ENCODE results near the gene CLASRP. TPM values are rescaled to one million over a fixed set of nuclear protein-coding genes. Genes with fewer than 3 reads are reported as not detected.

The CLASRP gene
- total RNA-seq, 1 experiment from 2014 or later, result 126 TPM

GRCh38 chr19:45045671-45046353 is 7.0 kb downstream of the CLASRP start:
- no peaks in the 10 kb centered on the region for H3K9me3 Mint-ChIP-seq (ENCODE audit: low read depth, unreplicated experiment)
- H3K36me3 Mint-ChIP-seq (ENCODE audit: insufficient read depth, unreplicated experiment), result peaks cover 54% of the 10 kb centered on the region
- no peak overlapping the region for H3K4me3 Mint-ChIP-seq (ENCODE audit: low read depth, unreplicated experiment)
- TF ChIP-seq CTCF (IDR thresholded peaks at IDR 0.05; ENCODE audit: unreplicated experiment), result no peak
- H3K4me1 Mint-ChIP-seq (ENCODE audit: low read depth, unreplicated experiment), result peaks cover 13% of the 10 kb centered on the region
- no peak for DNase-seq
- no TSS peak for BruUV-seq (replicated peaks)
- H3K27me3 Mint-ChIP-seq (ENCODE audit: unreplicated experiment), result no peaks in the 10 kb centered on the region
- intact Hi-C loops (cut with micrococcal nuclease; ENCODE audit: unreplicated experiment), result no loop called here
- CTCF ChIA-PET, result interaction anchor here (1.2 kb wide), 1 partner anchor 14 kb away, joined by 3 read pairs; no protein-coding TSS in a partner anchor
- H3K27ac Mint-ChIP-seq (ENCODE audit: unreplicated experiment), result no peak overlapping the region

GRCh38 chr19:45046355-45046754 is 7.5 kb downstream of the CLASRP start:
- no TSS peak for BruUV-seq (replicated peaks)
- no peaks in the 10 kb centered on the region for H3K9me3 Mint-ChIP-seq (ENCODE audit: low read depth, unreplicated experiment)
- no peak overlapping the region for H3K27ac Mint-ChIP-seq (ENCODE audit: unreplicated experiment)
- no peak overlapping the region for H3K4me3 Mint-ChIP-seq (ENCODE audit: low read depth, unreplicated experiment)
- H3K36me3 Mint-ChIP-seq (ENCODE audit: insufficient read depth, unreplicated experiment), result peaks cover 50% of the 10 kb centered on the region
- no peaks in the 10 kb centered on the region for H3K27me3 Mint-ChIP-seq (ENCODE audit: unreplicated experiment)
- no peak for TF ChIP-seq CTCF (IDR thresholded peaks at IDR 0.05; ENCODE audit: unreplicated experiment)
- peaks cover 8% of the 10 kb centered on the region for H3K4me1 Mint-ChIP-seq (ENCODE audit: low read depth, unreplicated experiment)
- DNase-seq, result no peak
- CTCF ChIA-PET, result interaction anchor here (1.2 kb wide), 1 partner anchor 13 kb away, joined by 3 read pairs; no protein-coding TSS in a partner anchor
- intact Hi-C loops (cut with micrococcal nuclease; ENCODE audit: unreplicated experiment), result no loop called here

- Mint-ChIP-seq H3K4me3 (ENCODE audit: low read depth, unreplicated experiment) (no peak overlapping the region), H3K9me3 (ENCODE audit: low read depth, unreplicated experiment) (no peaks in the 10 kb centered on the region), H3K36me3 (ENCODE audit: insufficient read depth, unreplicated experiment) (peaks cover 50% of the 10 kb centered on the region), H3K4me1 (ENCODE audit: low read depth, unreplicated experiment) (no peaks in the 10 kb centered on the region), H3K27me3 (ENCODE audit: unreplicated experiment) (no peaks in the 10 kb centered on the region), H3K27ac (ENCODE audit: unreplicated experiment) (no peak overlapping the region)
- TF ChIP-seq CTCF (IDR thresholded peaks at IDR 0.05; ENCODE audit: unreplicated experiment), result no peak
- CTCF ChIA-PET, result no interaction called here
- DNase-seq, result no peak
- intact Hi-C loops (cut with micrococcal nuclease; ENCODE audit: unreplicated experiment), result no loop called here
- no TSS peak for BruUV-seq (replicated peaks)
Measured at GRCh38 chr19:45047188-45047797, 8.4 kb downstream of the CLASRP start.

DNA sequence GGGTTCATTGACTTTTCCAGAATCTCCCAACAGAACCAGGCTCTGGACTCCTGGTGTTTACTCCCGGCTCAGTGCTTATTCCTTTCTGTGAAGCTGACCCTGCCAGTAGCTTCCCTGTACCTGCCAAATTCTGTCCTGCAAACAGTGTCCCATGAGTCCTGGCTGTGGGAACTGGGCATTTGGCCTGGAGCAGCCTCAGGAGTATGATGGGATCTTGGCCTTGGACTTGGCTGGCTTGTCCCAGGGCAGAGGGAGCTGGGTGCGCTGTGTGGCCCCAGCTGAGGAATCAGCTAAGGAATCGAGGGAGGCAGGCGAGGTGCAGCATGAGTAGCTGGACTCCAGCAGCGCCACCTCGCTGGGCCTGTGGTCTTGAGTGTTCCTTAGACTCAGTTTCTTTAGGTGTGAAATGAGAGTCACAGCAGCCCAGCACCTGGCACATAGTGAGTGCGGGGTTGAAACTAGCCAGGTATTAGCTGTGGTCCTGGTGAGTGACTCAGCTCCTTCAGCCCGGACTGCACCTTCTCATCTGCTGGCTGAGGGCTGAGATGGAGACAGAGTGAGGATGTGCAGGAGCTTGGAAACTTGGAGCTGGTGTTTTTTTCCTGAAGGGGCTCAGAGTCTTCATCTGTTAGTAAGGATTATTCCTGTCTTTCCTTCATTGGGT is 10.4 kb downstream of the CLASRP start:
- BruUV-seq (replicated peaks), result no TSS peak
- CTCF ChIA-PET, result no interaction called here
- H3K27ac Mint-ChIP-seq (ENCODE audit: unreplicated experiment), result no peak overlapping the region

More for the DNA sequence above, 10.4 kb downstream of the CLASRP start:
- Mint-ChIP-seq H3K4me3 (ENCODE audit: low read depth, unreplicated experiment) (no peak overlapping the region), H3K4me1 (ENCODE audit: low read depth, unreplicated experiment) (no peaks in the 10 kb centered on the region), H3K27me3 (ENCODE audit: unreplicated experiment) (no peaks in the 10 kb centered on the region), H3K36me3 (ENCODE audit: insufficient read depth, unreplicated experiment) (peaks cover 56% of the 10 kb centered on the region), H3K9me3 (ENCODE audit: low read depth, unreplicated experiment) (no peaks in the 10 kb centered on the region)
- DNase-seq, result no peak
- no peak for TF ChIP-seq CTCF (IDR thresholded peaks at IDR 0.05; ENCODE audit: unreplicated experiment)
- intact Hi-C loops (cut with micrococcal nuclease; ENCODE audit: unreplicated experiment), result no loop called here
